ENCODE results near the gene SAP30BP.

The SAP30BP gene

DNA sequence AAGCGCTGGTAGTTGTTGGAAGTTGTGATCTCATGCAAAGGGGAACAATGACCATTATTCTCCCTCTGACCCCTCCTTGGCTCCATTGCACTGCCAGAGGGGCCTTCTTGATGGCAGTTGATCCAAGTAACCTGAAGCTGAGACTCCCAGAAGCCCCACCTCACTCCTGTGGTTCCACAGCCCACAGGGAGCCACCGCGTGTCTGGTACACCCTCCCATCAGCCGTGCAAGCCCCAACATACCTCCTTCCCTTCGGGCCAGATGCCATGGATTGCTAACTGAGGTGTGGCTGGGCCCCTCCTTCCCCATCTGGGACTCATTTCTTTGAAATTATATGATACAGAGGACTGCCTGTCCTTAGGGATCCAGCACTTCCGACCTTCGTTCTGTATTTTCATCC lies 17.8 kb downstream of the SAP30BP start:
- no peak for DNase-seq (ENCODE audit: low read depth in 1 of 2, low spot score in 1 of 2)

DNA sequence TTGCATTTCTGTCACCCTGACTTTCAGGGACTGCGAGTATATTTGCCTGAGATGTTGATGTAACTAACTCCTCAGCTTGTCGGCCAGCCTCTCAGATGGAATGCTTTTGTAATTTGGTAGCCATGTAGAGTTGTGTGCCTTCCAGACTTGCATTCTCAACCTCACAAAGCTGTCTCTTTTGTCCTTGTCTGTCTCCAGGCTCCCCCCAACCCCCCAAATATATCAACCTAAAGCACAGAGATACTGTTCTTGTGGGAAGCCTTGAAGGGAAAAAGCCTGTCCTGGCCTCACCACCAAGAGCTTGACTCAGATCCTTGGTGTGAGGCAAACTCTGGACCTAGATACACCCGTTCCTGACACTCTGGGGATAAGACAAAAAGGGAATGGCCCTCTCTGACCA lies 18.4 kb downstream of the SAP30BP start:
- no peak for DNase-seq (ENCODE audit: low read depth in 1 of 2, low spot score in 1 of 2)

DNA sequence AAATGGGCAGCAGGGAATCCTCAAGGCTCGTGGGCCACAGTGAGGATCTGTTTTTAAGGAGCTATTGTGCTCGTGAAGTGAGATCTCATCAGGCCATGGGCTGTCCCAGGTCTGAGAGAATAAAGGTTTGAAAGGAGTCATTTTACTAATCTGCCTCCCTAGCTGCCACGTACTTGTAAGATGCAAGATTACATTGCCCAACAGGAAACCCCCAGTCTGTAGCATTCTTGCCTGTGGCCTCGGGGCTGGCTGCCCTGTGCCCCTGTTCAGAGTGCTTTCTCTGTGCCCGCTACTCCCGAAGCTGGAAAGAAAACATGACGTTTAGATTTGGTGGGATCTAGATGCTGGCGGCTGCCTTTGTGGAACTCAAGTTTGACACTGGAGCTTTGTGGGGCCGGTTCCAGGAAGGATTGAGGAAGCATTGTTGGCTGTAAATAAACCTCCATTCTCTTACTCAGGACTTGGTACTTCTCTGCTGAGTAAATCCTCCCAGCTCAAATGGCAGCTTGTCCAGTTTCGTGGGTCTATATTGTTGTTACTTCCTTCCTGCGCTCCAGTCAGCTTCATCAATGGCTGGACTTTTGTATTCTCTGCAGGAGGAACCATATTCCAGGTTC lies 21.2 kb downstream of the SAP30BP start:
- DNase-seq (ENCODE audit: low read depth in 1 of 2, low spot score in 1 of 2) = no peak

DNA sequence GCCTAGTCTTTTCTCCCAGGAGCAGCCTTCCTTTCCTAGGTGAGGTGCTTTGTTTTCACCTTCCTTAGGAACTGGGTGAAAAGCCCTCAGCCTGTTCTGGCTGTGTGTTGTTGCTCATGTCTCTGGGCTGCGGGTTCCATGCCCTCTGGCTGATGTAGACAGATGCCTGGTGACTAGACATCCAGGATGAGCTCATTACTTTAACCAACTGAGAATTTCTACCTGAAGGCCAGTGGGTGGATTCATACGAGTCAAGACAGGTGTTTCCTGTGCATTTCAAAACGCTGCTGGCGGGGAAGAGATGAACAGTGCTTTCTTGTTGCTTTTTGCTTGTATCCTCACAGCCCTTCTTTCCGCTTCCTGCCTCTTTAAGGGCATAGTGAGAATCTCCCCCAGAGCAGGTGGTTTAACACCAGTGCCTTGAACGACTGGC lies 22.3 kb downstream of the SAP30BP start:
- peak in 1 of 2 donors; percentile 8 for DNase-seq (ENCODE audit: low read depth in 1 of 2, low spot score in 1 of 2)

DNA sequence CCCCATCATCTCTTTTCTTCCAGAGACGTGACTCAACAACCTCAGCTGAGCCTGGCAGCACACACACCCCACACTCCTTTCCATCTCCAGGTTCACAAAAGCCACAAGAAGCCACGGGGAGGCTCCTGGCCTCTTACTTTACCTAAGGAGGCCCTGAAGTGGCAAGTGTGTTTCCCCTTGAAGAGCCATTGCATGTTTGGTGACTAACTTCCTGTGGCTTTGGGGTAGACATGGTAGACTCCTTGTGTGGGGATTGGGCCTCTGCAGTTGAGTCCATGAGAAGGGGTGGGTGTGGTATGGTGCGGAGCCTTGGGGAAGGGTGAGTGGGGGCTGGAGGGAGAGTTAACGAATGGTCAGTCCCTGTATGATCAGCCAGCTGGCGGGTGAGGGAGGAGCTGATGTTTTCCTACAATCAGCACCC lies 24.2 kb downstream of the SAP30BP start:
- DNase-seq (ENCODE audit: low read depth in 1 of 2, low spot score in 1 of 2) = no peak

DNA sequence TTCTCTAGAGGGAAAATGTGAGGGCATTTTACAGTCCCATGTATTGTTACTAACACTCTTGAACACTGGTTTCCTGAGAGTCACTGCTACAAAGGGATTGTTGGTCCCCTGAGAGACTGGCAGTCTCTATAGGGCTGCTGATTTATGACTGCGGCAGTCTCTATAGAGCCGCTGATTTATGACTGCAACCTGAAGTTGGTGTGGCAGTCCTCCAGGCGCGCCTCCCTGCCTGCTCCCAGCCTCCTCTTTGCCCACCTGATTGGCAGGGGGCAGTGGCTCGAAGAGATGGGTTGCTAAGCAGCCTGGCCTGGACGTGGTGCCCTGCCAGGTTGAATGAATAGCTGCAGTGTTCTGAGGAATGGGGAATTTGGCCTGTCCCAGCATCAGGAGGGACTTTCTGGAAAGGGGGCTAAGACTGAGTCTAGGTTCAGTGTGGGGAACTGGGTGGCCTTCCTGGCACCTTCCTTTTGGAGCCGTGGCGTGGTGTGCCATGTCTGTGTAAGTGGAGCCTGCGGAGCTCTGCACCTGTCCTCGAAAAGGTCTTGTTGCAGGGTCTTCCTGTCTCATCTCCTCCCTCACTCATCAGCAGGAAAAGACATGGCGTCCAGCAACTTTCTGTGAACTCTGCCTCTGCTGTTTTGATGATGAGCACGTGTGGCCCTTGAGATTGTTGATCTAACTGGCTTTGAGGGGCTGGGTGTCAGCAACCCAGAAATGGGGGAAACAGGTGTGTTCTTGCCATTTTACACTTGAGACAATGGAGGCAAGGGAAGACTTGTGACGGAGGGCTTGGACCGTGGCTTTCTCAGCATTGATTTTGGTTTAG lies 24.9 kb downstream of the SAP30BP start:
- no peak for DNase-seq (ENCODE audit: low read depth in 1 of 2, low spot score in 1 of 2)

DNA sequence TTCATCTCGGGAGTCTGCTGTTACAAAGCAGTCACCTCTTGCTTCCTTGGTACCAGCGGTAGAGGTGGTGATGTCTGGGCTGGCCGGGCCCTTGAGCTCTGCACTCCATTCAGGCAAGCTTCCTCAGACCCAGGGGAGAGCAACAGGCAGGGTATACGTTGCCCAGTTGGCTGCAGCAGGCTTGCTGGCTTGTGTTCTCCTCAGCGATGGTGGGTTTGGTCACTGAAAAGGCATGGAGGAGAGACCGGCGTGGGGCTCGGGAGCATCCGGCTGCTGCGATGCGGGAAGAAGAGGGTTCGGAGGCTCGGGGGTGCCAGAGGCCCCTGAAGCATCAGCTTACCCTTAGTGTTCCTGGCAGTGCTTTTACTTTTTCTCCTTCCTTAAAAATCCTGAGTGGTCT lies 25.8 kb downstream of the SAP30BP start:
- DNase-seq (ENCODE audit: low read depth in 1 of 2, low spot score in 1 of 2) = no peak

DNA sequence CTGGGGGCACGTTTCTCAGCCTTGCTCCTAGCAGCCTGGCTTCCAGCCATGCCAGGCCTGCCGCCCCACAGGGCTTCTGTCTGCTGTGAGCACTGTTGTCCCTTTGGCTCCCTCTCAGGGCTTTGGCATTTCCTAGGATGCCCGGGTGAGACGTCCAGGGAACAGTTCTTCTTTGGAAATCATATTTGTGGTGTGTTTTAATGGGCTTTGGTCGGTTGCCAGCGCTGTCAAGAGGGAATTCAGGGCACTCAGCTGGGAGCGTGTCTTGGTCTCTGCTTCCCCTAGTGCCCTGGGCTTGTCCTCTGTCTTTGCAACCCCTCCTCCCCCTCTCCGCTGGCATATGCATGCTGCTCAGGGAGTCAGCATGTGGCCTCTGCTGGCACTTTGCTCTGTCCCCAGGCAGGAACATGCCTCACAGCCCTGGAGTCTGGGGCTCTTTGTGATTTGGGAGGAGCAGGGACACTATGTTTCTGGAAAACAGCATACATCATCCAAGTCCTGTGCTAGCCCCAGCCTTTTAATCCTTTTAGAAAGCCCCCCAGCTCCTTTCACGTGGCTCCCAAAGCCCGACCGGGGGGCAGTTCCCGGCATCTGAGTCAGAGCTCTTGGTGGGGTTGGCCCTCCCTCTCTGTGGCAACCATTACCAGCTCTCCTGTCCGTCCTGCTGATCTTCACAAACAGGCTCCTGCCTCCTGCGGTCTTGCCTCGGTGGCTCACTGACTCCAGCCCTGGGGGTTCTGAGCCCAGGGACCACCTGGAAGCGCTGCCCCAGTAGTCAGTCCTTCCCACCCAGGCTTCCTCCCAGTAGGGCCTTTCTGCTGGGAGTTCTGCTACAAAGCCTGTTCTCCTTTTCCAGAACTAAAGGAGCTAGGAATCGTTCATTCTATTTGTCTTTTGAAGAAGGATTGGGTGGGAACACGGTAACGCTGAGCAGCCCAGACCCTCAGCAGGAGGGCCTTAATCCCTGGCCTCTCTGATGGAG lies 26.7 kb downstream of the SAP30BP start:
- DNase-seq (ENCODE audit: low read depth in 1 of 2, low spot score in 1 of 2) = no peak

DNA sequence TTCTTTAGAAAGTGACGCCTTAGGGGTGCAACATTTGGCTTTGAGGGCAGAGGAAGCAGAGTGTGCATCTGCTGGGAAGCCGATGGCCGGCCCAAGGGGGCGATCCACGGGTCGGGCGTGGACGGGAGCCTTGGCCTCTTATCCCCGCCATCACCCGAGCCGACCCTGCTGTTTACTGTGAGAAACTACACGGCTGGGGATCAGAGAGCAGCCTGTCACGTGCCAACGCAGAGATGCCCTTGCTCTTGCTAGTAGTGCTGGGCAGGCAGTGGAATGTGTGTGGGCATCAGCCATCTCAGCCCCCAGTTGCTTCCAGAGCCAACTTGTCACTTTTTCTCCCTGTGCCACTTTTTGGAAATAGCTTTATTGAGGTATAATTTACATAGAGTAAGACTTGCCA lies 27.4 kb downstream of the SAP30BP start:
- DNase-seq (ENCODE audit: low read depth in 1 of 2, low spot score in 1 of 2) = no peak

DNA sequence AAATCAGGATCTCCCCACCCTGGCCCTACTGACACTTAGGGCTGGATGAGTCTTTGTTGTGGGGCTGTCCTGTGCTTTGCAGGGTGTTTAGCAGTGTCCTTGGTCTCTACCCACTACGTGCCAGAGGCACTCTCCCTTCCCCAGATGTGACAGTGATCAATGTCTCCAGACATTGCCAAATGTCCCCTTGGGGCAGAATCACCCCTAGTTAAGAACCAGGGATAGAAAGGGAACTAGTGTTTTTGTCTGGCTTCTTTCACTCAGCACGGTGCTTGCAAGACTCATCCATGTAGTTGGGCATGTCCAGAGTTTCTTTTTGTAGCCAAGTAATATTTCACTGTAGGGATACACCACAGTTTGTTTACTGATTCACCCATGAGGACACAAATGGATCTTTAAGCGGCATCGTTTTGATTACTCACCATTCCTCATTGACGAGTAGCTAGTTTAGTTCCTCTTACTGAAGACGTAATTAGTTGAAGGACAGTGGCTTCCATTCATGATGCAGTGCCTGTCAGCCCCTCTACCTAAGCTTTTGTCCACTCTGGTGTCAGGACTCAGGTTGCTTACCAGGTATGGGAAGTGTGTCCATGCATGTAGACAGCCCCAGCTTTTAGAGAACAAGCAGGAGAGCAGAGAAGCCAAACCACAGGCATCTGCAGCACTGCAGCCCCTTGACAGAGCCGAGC lies 28.1 kb downstream of the SAP30BP start:
- DNase-seq (ENCODE audit: low read depth in 1 of 2, low spot score in 1 of 2) = no peak

DNA sequence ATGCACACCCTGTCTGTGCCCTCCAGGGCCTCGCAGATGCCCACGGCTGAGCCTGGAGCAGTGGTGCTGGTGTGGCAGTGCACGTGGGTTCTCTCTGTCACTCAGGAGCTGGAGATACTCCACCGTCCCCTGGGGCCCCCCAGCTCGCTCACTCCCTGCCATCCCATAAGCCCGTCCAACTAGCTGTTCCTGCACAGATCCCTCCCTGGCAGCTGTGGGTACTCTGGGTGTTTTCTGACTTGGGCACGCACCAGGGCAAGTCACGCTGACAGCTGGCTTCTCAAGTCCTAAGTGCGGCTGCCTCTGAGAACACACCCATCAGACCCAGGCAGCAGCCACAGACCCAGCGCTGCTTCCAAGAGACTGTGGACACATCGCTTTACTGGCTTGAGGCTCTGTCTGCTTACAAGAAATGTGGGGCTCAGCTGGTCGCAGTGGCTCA lies 28.7 kb downstream of the SAP30BP start:
- no peak for DNase-seq (ENCODE audit: low read depth in 1 of 2, low spot score in 1 of 2)

DNA sequence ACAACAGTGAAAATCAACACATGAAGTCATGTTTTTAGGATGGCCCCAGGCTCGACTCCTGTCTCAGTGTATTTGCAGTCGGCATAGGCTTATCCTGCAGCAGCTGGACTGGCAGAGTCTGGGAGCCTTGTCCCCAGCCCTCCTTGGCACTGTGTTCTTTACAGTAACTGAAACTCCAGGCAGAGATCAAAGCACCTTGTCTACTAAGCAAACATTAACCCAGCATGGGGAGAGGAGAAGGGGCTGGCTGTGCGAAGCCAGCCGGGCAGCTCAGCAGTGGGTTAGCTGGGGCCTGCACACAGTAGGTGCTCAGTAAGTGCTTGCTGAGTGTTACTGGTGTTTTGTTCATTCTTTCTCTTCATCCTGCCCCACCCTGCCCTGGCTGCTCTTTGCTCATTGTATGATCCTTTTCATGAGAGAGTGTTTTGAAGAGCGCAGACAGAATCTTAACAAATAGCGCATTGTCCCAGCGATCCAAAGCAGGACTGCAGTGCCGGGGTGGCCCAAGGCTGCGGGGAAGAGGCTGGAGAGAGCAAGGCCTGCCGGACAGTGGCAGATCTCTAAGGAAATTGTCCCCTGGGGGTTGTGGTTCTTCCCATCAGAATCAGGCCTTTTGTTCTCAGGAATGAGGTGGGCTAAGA lies 30.6 kb downstream of the SAP30BP start:
- DNase-seq (ENCODE audit: low read depth in 1 of 2, low spot score in 1 of 2) = no peak

DNA sequence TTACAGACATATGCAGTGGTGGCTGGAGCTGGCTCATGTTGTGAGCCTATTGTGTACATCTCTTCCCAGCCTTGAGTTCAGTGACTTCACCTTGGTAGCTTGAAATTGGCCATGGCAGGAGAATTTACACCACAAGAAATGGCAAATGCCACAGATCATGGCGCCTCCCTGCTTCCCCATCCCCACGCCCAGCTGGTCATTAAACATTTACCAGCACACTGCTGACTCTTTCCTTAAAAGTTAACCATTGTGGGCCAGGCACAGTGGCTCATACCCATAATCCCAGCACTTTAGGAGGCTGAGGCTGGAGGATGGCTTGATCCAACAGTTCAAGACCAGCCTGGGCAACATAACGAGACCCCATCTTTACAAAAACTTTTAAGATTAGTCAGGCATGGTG lies 31.5 kb downstream of the SAP30BP start:
- no peak for DNase-seq (ENCODE audit: low read depth in 1 of 2, low spot score in 1 of 2)

DNA sequence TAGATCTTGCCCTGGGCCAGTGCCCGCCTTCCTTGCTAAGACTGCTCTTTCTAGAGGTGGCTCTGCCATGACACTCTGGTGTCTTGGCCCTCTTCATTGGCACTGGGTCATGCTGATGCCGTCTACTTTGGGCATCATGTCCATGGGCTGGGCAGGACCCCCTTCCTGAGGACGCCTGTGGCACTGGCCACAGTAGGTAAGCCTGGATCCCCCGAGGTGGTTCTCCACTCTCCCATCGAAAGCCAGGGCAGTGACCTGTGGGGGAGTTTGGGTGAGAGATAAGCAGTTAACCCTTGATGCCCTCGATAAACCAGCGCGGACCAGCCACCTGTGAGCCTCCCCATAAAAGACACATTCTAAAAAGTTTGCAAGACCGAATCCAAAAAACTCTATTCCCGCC lies 34.1 kb downstream of the SAP30BP start:
- no peak for DNase-seq (ENCODE audit: low read depth in 1 of 2, low spot score in 1 of 2)

DNA sequence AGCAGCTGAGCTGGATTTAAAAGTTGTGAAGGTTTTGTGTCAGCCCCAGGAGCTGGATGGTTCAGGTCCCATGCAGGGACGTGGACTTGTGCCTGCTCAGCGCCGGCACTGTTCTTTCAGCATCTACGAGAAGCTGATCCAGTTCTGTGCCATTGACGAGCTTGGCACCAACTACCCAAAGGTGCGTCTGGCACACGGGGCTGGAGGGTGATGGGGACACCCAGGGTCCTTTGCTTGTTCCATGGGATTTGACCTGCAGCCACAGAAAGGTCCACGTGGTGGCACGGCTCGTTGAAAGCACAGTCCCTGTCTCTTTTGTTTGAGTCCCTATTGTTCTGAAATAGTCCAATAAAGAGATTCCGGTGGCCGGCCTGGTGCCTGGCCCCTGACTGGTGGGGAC lies 36.1 kb downstream of the SAP30BP start:
- DNase-seq (ENCODE audit: low read depth in 1 of 2, low spot score in 1 of 2) = no peak

DNA sequence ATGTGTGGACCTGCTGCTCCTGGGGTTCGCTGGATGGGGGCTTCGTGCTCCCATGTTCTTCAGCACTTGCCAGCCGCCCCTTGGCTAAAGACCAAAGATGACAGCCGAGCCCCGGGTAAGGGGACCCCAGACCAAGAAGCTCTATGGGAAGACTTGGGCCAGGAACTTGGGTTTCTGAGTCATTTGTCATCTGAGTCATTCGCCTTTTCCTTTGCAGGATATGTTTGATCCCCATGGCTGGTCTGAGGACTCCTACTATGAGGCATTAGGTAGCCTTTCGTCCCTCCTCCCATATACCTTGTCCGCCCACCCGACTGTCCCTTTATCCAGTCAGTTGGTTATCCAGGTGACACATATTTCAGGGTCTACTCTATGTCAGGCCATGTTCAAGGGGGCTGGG lies 36.5 kb downstream of the SAP30BP start:
- DNase-seq (ENCODE audit: low read depth in 1 of 2, low spot score in 1 of 2) = no peak

DNA sequence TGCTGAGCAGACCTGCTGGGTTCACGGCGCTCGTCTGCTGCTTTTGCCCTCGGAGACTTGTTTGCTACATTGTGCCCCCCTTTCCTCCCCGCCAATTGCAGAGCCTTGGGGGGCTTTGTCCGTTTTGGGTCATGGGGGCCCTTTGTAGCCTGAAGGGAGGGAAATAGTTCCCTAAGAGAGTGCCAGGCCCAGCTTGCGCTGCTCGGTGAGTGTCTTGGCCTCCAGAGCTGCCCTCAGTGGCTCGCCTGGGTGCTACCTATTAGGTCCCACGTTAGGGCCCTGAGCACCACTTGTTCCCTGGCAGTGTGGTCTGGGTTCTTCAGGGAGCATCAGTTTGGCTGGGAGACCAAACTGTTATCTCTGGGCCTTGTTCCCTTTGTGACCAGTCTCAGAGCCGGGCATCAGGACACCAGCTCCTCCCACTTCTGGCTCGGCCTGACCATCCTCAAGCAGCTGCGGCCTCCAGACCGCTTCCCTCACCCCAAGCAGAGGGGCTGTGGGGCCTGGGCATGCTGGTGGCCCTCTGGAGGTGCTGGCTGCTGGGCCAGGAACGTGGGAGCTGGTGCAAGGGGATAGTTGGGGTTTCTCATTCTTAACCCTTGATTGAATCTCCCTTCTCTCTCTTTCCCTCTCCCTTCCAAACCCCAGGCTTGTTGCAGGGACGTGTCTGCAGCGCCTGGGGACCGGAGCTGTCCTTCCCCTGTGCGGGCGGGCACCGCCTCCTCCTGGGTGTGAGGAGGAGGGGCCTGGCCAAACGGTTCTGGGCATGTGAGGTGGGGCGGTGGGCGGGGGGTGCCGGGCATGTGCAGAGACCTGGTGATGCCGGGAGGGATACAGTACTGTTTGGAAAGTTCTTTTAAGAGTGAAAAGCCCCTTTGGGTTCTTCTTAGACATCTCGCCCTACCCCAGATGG lies 38.1 kb downstream of the SAP30BP start:
- no peak for DNase-seq (ENCODE audit: low read depth in 1 of 2, low spot score in 1 of 2)

DNA sequence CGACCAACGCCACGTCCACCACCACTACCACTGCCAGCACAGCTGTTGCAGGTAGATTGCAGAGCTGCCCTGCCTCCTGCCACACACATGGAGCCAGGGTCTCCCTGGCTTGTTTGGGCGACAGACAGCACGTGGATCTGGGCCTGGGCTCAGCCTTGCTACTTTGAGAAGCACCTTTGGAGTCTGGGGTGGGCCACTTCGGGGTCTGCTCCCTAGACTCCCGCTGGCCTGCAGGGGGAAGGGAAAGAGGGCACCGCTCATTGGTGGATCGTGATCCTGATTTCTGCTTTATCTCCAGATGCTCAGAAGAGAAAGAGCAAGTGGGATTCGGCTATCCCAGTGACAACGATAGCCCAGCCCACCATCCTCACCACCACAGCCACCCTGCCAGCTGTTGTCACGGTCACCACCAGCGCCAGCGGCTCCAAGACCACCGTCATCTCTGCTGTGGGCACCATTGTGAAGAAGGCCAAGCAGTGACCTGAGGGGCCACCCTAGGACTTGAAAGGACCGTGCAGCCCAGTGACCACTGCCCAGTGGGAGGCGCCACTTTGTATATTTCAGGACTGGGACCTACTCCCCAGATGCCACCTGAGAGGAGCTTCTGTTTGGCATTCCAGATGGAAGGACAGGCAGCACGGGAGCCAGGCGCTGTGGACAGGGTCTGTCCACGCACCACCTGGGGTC lies 39.0 kb downstream of the SAP30BP start:
- no peak for DNase-seq (ENCODE audit: low read depth in 1 of 2, low spot score in 1 of 2)

DNA sequence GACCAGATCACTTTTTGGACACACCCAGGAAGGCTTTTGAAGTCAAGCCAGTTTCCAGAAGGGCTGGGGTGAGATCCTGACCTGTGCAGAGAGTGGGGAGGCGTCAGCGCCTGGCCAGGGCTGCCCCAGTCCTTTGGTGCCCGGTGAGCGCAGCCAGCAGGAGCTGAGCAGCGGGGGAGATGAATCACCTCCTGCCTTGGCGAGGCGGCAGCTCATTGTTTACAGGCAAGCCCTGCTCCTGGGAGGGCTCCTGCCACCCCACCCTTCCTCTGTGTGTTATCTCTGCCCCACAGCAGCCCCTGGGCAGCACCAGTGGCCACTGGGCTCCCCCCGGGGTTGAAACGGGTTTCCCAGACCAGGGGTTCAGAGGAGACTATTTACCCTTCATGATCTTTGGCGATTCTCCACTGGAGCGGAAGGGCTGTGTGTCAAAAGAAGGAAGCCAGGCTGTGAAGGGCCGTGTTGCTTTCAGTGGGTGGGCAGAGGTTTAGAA lies 40.0 kb downstream of the SAP30BP start:
- no peak for DNase-seq (ENCODE audit: low read depth in 1 of 2, low spot score in 1 of 2)
